MM.1S (cell line): Measurements from ENCODE around the gene PTTG2.

Experiments used
- CTCF ChIP-seq: fragments of 300-600 bp; sonication (generic); IDR thresholded peaks from 2 replicates; pipeline ENCODE4 v1.5.1; 2016; ENCODE audit warnings: antibody characterized with exemption, low read length, mixed read lengths
- EZH2 ChIP-seq: fragments of 300-600 bp; sonication (generic); optimal IDR thresholded peaks from 2 replicates; pipeline ENCODE3; 2017; ENCODE audit warnings: low read depth, mild to moderate bottlenecking, antibody characterized with exemption, low read length, mixed read lengths
- EZH2phosphoT487 ChIP-seq: fragments of 300-600 bp; sonication (generic); IDR thresholded peaks from 2 replicates; pipeline ENCODE4 v1.6.1; 2018; ENCODE audit warnings: antibody characterized with exemption, low read length

GRCh38 chr4:38003102-38003501 lies 42.9 kb downstream of the PTTG2 start:
- TF ChIP-seq CTCF (no peak), EZH2 (no peak), EZH2phosphoT487 (no peak)
